Stomach (tissue), 4 donors: ENCODE data around the gene NDUFAB1.

Experiments
- EP300 ChIP-seq: sonication (generic); formaldehyde crosslinking; IDR thresholded peaks from one replicate; pipeline ENCODE4 v1.6.1; 2017; ENCODE audit warnings: antibody characterized with exemption
- TF ChIP-seq, protein P1 (sequence below), 7 experiments: fragments of 450-650 bp in 4 of 7; fragments of 200-600 bp in 3 of 7; sonication (generic) in 3 of 7; IDR thresholded peaks; one replicate each; pipeline ENCODE4 v1.5.1; 2016 to 2019; ENCODE audit warnings: antibody characterized with exemption in 7 of 7, control low read depth in 2 of 7, mild to moderate bottlenecking in 1 of 7

DNA sequence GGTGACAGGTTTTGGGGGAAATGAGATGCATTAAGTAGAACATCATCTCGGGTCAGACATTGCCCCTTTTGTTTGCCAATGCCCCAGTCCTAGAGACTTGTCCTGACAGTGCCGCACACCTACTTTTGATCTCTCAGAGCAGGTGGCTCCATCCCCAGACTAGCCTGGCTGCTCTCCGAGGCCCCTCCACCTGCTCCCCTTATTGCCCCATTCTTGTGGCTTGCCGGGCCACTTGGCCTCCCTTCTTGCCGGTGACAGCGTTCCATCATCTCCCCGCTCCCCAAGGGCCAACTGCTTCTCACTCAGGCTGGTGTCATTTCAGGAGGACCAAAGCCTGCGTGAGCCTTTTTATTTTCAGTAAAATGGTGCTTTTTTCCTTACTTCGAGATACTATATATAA, 23.7 kb downstream of the NDUFAB1 start:
- TF ChIP-seq, protein P1, sequence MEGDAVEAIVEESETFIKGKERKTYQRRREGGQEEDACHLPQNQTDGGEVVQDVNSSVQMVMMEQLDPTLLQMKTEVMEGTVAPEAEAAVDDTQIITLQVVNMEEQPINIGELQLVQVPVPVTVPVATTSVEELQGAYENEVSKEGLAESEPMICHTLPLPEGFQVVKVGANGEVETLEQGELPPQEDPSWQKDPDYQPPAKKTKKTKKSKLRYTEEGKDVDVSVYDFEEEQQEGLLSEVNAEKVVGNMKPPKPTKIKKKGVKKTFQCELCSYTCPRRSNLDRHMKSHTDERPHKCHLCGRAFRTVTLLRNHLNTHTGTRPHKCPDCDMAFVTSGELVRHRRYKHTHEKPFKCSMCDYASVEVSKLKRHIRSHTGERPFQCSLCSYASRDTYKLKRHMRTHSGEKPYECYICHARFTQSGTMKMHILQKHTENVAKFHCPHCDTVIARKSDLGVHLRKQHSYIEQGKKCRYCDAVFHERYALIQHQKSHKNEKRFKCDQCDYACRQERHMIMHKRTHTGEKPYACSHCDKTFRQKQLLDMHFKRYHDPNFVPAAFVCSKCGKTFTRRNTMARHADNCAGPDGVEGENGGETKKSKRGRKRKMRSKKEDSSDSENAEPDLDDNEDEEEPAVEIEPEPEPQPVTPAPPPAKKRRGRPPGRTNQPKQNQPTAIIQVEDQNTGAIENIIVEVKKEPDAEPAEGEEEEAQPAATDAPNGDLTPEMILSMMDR (IDR thresholded peaks at IDR 0.05) = no peak
- no peak for TF ChIP-seq EP300
